IPS-11a (cell line): ENCODE results near the gene MCAT.
A peak's percentile ranks its signal among the peaks of the same experiment; 100 is the strongest.
"Not testable (repeated sequence)": the region's sequence is repeated elsewhere in the genome, so short reads cannot be mapped to it uniquely, and the experiment has no call there.

Experiments used
- H3K4me3 ChIP-seq: one replicate; pipeline ENCODE4 v1.5.1; 2013; ENCODE audit warnings: low read depth, low read length, control low read depth

The MCAT gene

DNA sequence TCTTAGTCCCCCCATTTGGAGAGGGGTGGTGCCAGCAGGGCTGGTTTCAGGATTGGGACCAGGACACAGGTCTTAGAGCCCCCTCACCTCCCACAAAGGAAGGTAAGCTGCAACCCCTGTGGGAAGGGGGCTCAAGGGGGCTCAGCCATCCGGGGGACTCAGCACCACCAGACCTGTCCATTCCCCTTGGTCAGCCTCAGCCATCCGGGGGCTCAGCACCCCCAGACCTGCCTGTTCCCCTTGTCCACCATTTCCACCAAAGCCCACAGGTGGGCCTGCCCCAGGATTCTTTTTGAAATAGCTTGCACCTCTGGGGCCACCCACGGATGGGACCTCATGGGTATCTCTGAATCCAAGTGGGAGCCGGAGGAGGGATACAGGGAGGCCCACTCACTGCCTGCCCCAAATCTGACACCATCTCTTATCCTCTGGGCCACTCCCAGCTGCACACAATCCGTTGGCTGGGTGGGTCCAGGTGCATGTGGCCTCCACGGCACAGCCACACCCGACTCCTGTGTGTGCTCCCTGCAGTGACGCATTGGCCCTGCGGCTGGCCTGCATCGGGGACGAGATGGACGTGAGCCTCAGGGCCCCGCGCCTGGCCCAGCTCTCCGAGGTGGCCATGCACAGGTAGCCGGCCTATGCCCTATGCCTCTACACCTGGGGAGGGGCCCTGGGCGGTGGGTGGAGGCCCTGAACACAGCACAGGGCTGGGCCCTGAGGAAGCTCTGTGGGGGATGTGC lies 15.9 kb downstream of the MCAT start:
- H3K4me3 ChIP-seq = no peak overlapping the region

DNA sequence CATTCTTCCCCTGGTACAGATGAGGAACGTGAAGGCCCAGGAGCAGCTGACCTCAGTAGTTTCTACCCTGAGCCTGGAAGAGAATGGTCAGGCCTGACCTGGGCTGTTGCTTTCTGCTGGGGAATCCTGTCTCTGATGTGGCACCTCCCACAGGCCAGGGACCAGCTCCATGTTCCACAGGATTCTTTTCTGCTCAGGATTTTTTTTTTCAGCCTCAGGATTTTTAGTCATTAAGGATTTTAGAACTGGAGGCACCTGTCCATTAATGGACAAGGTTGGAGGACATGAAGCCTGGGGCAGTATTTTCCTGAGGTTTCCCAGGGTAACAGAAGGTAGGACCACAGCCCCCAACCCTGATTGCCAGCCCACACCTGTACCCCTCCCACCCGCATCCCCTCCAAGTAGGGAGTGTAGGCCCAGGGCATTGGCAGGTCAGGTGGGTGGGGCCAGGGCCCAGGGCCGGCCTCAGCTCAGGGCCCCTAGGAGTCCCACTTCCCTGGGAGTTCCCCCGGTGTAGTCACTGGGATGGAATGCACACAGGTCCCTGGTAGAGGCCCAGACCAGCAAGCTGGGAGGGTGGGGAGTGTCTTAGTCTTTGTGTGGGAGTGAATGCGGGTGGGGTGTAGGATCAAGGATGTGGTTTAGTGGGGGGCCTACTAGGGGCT lies 16.6 kb downstream of the MCAT start:
- no peak overlapping the region for H3K4me3 ChIP-seq

DNA sequence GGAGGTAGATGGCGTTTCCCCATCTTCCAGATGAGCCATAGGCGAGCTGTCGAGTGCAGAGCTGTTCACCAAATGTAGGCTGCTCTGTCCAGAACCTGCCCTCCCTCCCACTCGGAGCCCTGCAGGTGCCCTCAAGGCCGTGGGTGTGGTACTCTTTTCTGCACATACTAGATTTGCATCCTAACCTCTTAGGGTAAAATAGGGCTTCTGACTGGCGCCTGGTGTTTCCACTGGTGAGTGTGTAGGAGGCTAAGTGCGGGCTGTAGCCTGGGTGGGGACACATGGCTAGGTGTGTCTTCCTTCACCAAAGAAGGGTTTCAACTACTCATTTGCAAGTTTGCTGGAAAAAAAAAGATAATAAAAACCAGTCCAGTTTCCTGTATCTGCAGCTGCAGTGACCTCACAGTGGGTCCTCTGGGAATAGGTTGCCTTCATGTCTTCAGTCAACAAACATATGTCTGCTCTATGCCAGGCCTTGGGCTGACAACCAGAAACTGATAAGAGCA lies 24.2 kb downstream of the MCAT start:
- no peak overlapping the region for H3K4me3 ChIP-seq

DNA sequence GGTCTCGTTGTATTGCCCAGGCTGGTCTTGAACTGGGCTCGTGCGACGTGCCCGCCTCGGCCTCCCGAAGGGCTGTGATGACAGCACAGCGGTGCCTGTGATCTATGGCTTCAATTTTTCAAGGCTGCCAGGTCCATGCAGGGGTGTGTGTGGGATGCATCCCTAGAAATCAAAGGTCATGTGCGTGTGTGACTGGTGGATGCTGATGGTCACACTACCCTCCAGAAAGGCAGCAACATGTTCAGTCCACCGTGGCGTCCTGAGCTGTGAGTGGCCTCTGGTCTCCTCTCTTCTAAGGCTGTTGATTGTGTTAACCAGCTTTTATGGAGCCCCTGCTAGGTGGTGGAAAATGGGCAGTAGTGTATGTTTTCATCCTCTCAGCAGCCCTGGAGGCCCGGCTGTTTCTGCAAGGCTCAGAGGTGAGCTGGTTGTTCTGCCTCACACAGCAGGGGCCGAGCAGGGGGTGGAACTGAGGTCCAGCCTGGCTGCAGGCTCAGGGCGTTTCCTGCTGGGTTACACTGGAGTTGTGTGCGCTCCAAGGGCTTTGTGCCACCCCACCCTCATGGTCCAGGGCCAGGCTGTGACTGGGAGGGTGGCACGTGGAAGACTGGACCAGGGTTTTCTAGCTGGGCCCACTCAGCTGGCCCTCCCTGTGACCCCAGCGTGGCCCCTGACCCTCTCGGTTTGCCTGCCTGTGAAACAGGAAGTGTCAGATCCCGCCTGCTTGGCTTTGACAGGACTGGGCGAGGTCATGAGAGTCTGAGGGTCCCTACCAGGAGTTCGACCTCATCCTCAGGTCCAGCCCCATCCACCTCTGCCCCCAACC lies 25.0 kb downstream of the MCAT start:
- no peak overlapping the region for H3K4me3 ChIP-seq

DNA sequence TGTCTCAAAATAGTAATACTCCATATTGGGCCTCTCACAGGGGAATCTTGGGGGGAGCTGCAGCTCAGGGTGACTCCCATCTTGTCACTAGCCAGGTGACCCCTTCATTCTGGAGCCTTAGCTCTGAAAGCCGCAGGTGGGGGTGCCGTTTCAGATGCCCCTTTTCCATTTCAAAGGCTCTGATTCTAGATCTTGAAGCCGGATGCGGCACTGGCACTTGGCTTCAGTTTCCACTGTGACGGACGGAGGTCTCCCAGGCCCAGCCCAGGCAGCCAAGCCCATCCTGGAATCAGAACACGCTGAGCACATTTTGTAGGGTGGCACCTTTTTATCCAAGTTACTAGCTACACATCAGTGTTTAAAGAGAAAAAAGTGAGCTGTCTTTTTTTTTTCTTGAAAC lies 26.3 kb downstream of the MCAT start:
- no peak overlapping the region for H3K4me3 ChIP-seq

DNA sequence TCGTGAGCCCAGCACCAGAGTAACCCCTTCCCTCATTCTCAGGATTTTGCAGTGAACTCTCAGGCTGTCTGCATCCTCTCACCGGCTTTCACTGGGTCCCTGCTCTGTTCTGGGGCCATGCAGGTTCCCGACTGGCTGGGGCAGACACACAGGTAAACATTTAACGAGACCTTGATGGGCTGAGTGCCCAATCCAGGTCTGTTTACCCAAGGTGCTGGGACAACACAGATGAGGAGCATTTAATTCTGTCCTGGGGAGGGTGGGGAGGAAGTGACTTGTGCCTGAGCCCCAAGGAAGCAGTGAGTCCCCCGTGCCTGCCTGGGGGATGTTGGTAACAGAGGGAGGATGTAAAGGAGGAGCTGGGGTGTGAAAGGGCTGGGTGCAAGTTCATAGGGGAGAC lies 28.2 kb downstream of the MCAT start:
- no peak overlapping the region for H3K4me3 ChIP-seq

DNA sequence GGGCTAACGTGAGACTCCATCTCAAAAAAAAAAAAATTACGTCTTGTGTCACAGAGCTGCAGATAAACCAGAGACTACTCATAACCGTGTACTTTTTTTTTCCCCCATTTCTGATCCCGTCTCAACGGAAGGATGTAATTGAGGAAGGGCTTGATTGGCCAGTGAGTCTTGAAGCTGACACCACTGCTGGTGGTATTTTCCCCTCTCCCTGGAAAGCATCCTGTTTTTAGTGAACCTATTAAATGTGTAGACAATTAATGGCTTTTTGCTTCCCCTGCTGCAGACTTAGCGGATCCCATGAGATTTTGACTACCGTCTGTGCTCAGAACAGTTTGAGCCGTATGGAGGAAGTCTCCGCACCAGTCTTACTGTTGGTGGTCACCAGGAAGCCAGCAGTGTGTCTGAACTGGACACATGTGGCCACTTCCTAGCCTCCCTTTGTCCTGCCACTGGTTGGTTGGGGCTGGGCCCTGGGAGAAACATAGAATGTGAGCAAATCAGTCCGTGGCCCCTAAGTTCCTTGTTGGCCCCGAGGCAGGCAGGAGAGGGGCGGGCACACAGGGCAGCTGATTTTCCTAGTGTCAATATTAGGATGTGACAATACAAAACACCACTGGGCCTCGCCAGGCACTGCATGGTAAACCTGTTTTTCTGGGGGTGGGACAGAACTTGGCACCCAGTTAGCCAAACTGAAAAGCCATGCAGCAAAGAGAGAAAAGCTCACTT lies 29.5 kb downstream of the MCAT start:
- no peak overlapping the region for H3K4me3 ChIP-seq

DNA sequence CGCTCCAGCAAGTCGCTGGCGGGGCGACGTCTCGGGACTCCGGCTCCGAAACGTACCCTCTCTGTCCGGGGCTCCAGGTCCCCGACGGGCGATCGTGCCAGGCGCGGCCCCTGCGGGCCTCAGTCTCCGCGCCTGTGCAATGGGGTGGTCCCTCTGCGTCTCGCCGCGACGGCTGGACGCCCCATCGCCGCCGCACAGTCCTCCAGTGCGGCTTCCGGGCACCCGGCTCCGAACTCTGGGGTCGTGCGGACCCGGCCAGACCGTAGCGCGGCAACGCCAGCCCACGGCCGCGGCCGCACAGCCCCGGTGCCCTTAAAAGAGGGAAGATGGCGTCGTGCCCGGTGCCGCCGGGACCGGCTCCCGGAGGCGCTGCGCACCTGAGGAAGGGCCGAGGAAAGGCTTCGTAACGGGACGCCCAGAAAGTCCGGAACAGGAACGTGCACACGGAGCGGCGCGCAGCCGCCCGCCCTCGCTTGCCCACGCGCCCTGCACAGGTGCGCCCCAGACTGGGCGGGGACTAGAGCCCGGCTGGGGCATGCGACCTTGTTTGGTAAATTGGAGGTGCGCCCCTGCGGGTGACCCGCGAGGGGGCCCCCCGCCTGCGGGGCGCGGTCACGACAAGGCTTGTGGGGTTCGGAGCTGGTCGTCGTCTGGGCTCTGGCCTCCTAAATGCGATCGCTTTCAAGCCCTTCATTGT lies 32.1 kb downstream of the MCAT start:
- peak overlapping the region; percentile 60 for H3K4me3 ChIP-seq

DNA sequence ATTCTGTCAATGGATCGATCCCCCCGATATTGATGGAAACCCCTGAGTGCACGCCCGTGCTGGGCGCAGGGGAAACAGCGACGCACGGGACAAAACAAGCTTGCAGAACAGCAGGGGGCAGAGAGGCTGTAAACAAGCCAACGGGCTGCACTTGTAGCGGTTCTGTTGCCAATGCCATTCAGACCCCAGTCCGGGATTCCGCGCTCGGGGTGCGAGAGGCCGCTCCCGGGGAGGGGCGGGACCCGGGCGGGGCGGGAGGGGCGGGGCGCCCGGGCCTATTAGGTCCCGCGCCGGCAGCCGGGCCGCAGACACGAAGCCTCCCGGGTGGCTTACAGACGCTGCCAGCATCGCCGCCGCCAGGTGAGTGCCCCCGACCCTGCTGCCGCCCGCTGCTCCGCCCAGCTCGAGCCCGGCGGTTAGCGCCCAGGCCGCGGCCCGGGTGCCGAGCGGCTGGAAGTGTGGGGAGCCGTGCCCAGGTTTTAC lies 32.7 kb downstream of the MCAT start, which contains the start of gene BIK:
TSS of gene BIK (plus strand) at position 307 of the 483 bp plus-strand sequence. CDS start 13,273 bp downstream, outside the sequence.
- H3K4me3 ChIP-seq = peak within 1 kb of the TSS; percentile 60

DNA sequence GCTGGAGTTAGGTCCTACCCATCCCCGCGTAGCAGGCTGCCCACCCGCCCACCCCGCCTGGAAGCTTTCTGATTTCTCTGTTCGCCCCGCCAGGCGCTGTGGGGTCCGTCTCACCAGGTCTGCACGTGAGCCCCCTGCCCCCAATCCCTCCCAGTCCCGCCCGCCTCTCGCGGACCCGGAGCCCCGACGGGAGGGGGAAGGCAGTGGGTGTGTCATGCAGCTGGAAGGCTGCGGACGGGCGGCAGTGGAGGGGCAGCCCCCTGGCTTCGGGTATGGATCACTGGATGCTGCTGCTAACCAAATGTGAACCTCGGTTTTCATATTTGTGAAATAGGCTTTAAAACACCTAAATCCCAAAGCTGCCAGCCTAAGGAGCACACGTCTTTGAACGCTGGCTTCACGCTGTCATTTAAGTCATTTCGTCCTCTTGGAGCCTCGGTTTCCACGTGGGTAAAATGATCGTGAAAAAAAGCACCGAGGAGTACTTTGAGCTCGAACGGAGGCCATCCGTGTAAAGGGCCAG lies 33.2 kb downstream of the MCAT start:
- peak overlapping the region; percentile 48 for H3K4me3 ChIP-seq

DNA sequence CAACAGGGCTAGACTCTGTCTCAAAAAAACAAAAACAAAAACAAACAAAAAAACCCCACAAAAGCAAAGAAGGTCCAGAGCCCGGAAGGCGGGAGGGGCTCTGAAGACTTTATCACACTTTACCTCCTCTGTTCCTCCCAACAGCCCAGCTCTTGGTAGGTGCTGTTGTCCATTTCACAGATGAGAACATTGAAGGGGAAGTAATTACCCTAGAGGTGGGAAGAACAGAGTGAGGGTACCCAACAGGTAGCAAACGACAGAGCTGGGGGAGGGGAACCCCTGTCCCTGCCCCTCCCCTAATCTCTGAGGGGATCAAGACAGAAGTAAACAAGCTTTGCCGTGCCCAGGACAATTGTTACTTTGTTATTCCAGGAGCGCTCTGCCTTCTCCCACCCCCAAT lies 33.7 kb downstream of the MCAT start:
- H3K4me3 ChIP-seq = no peak overlapping the region

DNA sequence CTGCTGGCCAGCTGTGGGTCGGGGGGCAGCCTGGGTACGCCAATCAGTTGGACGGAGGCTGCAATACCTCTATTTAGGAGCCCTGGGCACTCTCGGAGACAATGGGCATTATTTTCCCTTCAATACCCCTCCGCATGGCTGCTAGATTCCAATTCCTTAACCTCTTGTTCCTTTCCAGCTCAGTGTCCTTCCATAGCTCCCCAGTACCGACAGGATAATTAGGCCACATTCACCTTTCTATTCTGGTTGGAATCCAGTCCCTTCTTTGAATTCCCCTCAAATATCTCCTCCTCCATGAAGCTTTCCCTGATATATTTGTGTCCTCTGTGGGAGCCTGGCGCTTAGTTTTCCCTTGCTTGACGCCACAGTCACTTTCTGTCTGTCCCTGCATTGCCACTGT lies 36.9 kb downstream of the MCAT start:
- no peak overlapping the region for H3K4me3 ChIP-seq

DNA sequence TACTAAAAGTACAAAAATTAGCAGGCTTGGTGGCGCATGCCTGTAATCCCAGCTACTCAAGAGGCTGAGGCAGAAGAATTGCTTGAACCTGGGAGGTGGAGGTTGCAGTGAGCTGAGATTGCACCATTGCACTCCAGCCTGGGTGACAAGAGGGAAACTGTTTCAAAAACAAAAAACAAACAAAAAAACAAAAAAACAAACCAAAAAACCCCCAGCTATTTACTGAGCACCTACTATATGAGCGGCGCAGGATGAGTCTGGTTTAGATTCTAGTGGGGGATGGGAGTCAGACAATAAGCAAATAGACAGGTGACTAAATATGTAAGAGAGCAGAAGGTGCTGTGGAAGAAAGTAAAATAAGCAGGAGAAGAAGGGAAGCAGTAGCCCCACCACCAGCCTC lies 38.2 kb downstream of the MCAT start:
- H3K4me3 ChIP-seq = not testable (repeated sequence)

DNA sequence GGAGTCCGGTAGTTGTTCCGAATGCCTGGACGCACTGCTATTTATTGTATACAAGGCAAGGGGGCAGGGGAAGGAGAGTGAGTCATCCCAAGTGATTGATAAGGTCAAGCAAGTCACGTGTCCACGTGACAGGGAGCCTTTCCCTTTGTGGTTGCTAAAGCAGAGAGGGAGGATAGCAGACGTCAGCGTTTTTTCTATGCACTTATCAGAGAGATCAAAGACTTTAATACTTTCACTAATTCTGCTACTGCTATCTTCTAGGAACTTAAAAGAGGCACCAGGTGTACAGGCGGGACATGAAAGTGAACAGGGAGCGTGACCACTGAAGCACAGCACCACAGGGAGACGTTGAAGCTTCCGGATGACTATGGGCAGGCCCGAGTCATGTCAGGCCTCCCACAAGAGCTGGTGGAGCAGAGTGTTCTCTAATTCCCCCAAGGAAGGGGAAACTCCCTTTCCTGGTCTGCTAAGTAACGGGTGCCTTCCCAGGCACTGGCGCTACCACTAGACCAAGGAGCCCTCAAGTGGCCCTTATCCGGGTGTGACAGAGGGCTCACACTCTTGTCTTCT lies 39.1 kb downstream of the MCAT start:
- H3K4me3 ChIP-seq = not testable (repeated sequence)

DNA sequence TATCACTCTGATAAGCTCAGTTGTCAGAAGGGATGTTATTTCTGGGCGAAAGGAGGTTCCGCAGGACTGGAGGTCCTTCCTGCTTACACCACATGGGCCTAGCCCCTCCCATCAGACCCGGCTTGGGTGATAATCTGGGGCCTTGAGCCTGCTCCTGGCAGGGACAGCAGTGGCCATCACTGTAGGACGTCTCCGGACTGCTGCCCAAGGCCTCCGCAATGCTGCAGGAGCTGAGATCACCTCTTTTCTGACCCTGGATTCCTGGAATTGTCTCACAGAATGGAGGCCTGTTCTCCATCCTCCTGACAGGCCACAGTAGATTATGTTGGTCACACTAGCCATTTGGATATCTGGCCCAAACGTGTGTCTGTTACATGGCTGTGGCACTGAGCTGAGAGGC lies 41.9 kb downstream of the MCAT start:
- no peak overlapping the region for H3K4me3 ChIP-seq

DNA sequence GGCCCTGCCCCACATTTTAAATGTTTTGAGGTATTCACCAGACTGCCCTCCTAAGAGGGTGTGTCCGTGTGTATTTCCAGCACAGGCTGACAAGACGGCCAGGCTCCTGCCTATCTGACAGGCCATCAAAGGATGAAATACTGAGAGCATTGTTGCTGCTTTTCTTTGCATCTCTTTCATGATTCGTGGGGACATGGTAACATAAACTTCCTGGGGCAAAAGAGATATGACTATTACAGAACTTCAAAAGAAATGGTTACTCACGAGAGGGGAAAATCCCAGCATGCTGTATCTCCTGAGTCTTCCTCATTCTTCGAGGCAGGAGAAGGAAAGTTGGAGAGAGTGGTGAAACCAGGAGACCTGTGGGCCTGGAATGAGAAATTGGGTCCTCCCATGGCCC lies 43.0 kb downstream of the MCAT start:
- no peak overlapping the region for H3K4me3 ChIP-seq

DNA sequence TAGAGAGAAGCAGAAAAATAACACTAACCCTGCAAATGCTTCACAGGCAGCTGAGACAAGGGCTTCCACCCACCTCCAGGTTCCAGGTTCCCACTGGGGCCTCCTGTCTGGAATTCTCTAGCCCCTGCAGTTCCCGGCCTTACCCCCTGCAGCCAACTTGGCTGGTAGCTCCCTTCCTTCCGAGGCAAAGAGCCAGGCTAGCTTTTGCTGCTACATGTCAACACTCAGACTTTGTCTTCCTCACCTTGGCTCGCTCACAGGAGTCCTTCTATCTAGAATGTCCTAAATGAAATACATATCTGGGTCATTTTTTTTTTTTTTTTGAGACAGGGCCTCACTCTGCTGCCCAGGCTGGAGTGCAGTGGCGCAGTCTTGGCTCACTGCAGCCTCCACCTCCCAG lies 44.1 kb downstream of the MCAT start:
- no peak overlapping the region for H3K4me3 ChIP-seq

DNA sequence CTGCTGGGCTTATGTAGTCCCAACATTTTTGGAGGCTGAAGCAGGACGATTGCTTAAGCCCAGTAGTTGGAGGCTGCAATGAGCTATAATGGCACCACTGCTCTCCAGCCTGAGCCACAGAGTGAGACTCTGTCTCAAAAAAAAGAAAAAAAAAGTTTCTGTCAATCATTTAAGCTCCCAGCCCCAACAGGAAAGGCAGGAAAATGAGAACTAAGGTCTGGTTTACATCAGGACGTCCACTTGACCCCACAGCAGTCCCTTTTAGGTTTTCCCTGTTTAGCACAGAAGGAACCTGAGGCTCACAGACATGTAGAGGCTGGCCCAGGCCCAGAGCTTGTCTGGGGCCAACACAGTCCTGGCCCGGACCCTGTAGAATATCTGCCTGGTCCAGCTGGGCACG lies 44.8 kb downstream of the MCAT start:
- no peak overlapping the region for H3K4me3 ChIP-seq

DNA sequence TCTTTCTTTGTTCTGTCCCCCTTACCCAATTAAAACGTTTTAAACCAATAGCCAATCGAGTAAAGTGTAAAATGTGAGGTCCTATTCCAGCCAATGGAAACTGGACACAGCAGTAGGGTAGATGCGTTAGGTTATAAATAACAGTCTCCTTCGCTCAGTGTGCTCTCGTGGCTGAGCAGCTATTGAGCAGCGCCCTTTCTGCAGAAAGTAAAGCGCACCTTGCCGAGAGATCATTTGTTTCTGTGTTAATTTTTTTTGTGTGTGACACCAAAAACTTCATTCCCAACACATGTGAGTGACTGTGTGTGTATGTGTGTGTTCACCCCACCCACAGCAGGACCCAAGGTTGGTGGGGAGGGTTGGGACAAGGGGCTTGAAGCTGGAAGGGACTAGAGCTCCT lies 46.8 kb downstream of the MCAT start:
- no peak overlapping the region for H3K4me3 ChIP-seq

DNA sequence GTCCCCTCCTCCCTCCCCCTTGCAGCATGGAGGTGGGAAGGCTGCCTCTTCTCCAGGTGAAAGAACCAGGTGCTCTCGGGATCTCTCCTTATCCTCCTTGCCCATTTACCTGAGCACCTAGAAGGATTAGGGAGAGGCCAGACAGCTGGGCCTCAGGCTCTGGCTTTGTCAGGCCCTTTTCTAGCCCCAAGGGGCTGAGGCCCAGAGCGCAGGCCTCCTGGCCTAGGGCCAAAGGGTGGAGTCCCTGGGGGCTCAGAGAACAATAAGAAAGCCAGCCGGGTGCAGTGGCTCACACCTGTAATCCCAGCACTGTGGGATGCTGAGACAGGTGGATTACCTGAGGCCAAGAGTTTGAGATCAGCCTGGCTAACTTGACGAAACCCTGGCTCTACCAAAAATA lies 48.6 kb downstream of the MCAT start:
- no peak overlapping the region for H3K4me3 ChIP-seq
